WTC11 (cell line): ENCODE data around the gene TSPAN32.
"Not testable (repeated sequence)": the region's sequence is repeated elsewhere in the genome, so short reads cannot be mapped to it uniquely, and the experiment has no call there.

Source experiments
- ATF2 ChIP-seq: sonication (generic); formaldehyde crosslinking; IDR thresholded peaks from 2 replicates; pipeline ENCODE4 v1.8.1; 2022; ENCODE audit warnings: low read depth, missing genetic modification reagents, borderline replicate concordance
- ELF4 ChIP-seq: sonication (generic); formaldehyde crosslinking; IDR thresholded peaks from 2 replicates; pipeline ENCODE4 v1.8.1; 2022; ENCODE audit warnings: low read depth, mild to moderate bottlenecking, moderate library complexity, missing genetic modification reagents
- JAZF1 ChIP-seq: fragments of 250-450 bp; sonication (Bioruptor Pico); IDR thresholded peaks from 2 replicates; pipeline ENCODE4 v1.9.0; 2021; ENCODE audit warnings: moderate library complexity, mild to moderate bottlenecking, inconsistent platforms
- TF ChIP-seq, protein P1 (sequence below): fragments of 200-600 bp; IDR thresholded peaks from 2 replicates; pipeline ENCODE4 v1.8.0; 2022; ENCODE audit warnings: antibody characterized with exemption

- TF ChIP-seq, protein P1, sequence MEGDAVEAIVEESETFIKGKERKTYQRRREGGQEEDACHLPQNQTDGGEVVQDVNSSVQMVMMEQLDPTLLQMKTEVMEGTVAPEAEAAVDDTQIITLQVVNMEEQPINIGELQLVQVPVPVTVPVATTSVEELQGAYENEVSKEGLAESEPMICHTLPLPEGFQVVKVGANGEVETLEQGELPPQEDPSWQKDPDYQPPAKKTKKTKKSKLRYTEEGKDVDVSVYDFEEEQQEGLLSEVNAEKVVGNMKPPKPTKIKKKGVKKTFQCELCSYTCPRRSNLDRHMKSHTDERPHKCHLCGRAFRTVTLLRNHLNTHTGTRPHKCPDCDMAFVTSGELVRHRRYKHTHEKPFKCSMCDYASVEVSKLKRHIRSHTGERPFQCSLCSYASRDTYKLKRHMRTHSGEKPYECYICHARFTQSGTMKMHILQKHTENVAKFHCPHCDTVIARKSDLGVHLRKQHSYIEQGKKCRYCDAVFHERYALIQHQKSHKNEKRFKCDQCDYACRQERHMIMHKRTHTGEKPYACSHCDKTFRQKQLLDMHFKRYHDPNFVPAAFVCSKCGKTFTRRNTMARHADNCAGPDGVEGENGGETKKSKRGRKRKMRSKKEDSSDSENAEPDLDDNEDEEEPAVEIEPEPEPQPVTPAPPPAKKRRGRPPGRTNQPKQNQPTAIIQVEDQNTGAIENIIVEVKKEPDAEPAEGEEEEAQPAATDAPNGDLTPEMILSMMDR: not testable (repeated sequence)
- not testable (repeated sequence) for TF ChIP-seq JAZF1 (CRISPR knock-in tag); ATF2; ELF4 (CRISPR knock-in tag)
Observed at GRCh38 chr11:2333486-2334205, 31.8 kb downstream of the TSPAN32 start.
